Endothelial cell (in vitro differentiated cells): ENCODE measurements around the gene ITPR2. TPM values are rescaled to one million over a fixed set of nuclear protein-coding genes. Genes with fewer than 3 reads are reported as not detected.

ENCODE experiments used
- DNase-seq: peaks from one replicate; pipeline ENCODE4 v3.0.0; 2021; ENCODE audit warnings: low spot score
- H3K27ac Mint-ChIP-seq: one replicate; pipeline ENCODE4 v1.8.0; 2021; ENCODE audit warnings: mixed read lengths, inconsistent platforms; ENCODE audit not compliant: unreplicated experiment
- H3K27me3 Mint-ChIP-seq: one replicate; pipeline ENCODE4 v1.8.0; 2021; ENCODE audit warnings: mild to moderate bottlenecking, moderate library complexity, mixed read lengths, inconsistent platforms; ENCODE audit not compliant: unreplicated experiment
- H3K36me3 Mint-ChIP-seq: one replicate; pipeline ENCODE4 v1.8.0; 2021; ENCODE audit warnings: mild to moderate bottlenecking, low read depth, mixed read lengths, inconsistent platforms; ENCODE audit not compliant: unreplicated experiment
- H3K4me1 Mint-ChIP-seq: one replicate; pipeline ENCODE4 v1.8.0; 2021; ENCODE audit warnings: mild to moderate bottlenecking, mixed read lengths, inconsistent platforms; ENCODE audit not compliant: unreplicated experiment
- H3K4me3 Mint-ChIP-seq: one replicate; pipeline ENCODE4 v1.8.0; 2021; ENCODE audit warnings: mild to moderate bottlenecking, mixed read lengths, inconsistent platforms; ENCODE audit not compliant: unreplicated experiment
- H3K9me3 Mint-ChIP-seq: one replicate; pipeline ENCODE4 v1.8.0; 2021; ENCODE audit warnings: mixed read lengths, inconsistent platforms; ENCODE audit not compliant: unreplicated experiment
- total RNA-seq: library from RNA; stranded (reverse); fragmentation: NEBNext Ultra II Directional; extraction: Animal tissue kit (Norgen Biotek cat#: 25700); gene quantifications from one replicate; pipeline ENCODE4 v1.2.1, GENCODE V29; 2021; ENCODE audit not compliant: unreplicated experiment
- TF ChIP-seq, protein P1 (sequence below): fragments of 200-600 bp; sonication (generic); IDR thresholded peaks from one replicate; pipeline ENCODE4 v1.5.0; 2021; ENCODE audit warnings: antibody characterized with exemption; ENCODE audit not compliant: unreplicated experiment

Gene ITPR2
- total RNA-seq, 1 donor from 2014 or later = 33.8 TPM

- Mint-ChIP-seq H3K9me3 (no peaks in the 10 kb centered on the region), H3K27ac (no peak overlapping the region), H3K4me3 (no peak overlapping the region), H3K27me3 (no peaks in the 10 kb centered on the region), H3K36me3 (no peaks in the 10 kb centered on the region), H3K4me1 (peaks cover 9% of the 10 kb centered on the region)
- TF ChIP-seq, protein P1, sequence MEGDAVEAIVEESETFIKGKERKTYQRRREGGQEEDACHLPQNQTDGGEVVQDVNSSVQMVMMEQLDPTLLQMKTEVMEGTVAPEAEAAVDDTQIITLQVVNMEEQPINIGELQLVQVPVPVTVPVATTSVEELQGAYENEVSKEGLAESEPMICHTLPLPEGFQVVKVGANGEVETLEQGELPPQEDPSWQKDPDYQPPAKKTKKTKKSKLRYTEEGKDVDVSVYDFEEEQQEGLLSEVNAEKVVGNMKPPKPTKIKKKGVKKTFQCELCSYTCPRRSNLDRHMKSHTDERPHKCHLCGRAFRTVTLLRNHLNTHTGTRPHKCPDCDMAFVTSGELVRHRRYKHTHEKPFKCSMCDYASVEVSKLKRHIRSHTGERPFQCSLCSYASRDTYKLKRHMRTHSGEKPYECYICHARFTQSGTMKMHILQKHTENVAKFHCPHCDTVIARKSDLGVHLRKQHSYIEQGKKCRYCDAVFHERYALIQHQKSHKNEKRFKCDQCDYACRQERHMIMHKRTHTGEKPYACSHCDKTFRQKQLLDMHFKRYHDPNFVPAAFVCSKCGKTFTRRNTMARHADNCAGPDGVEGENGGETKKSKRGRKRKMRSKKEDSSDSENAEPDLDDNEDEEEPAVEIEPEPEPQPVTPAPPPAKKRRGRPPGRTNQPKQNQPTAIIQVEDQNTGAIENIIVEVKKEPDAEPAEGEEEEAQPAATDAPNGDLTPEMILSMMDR = peak; percentile 88
- DNase-seq = peak; percentile 72
Measured at GRCh38 chr12:26845057-26845666, 12.2 kb upstream of the ITPR2 start.

- H3K4me1 Mint-ChIP-seq = peaks cover 9% of the 10 kb centered on the region
Measured at GRCh38 chr12:26843311-26843710, 10.3 kb upstream of the ITPR2 start.

DNA sequence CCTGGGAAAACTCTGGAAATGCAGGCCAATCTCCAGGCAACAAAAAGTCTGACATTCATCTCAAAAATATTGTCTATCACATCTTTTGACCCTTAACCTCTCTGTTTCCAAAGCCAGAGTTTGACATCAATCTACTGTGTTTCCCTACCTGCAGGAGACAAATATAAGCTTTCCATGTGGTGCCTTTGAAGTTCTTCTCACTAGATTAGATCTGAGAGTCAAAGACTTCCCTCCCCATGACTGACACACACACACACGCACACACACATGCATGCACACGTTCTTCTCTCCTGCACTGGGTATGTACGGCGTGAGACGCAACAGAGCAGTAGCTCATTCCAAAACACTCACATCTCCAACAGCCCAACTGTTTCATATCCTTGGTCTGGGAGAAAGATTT lies 8.1 kb upstream of the ITPR2 start:
- Mint-ChIP-seq H3K9me3 (no peaks in the 10 kb centered on the region), H3K4me1 (peaks cover 4% of the 10 kb centered on the region), H3K27me3 (peaks cover 1% of the 10 kb centered on the region), H3K27ac (no peak overlapping the region), H3K4me3 (no peak overlapping the region), H3K36me3 (peaks cover 3% of the 10 kb centered on the region)
- no peak for DNase-seq
- TF ChIP-seq, protein P1 = no peak

More at GRCh38 chr12:26843311-26843710, 10.3 kb upstream of the ITPR2 start:
- Mint-ChIP-seq H3K27me3 (no peaks in the 10 kb centered on the region), H3K9me3 (no peaks in the 10 kb centered on the region), H3K4me3 (no peak overlapping the region), H3K36me3 (no peaks in the 10 kb centered on the region), H3K27ac (no peak overlapping the region)
- TF ChIP-seq, protein P1 = no peak
- no peak for DNase-seq

DNA sequence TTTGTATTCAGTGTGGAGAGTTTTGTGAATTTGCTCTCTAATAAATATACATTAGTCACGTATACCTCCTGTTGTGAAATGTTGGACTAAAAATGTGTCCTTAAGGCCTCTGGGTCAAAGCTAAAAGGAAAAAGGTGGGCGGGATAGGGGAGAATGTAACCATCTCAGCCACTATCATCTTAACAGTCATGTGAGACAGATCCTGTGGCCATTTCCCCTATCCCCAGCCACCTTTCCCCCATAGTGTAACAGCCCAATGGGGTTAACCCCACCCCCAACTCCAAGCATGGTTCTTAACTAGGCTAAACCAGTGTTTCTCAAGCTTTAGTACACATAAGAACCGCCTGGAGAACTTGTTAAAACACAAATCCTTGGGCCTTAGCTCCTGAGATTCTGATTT lies 6.5 kb upstream of the ITPR2 start:
- Mint-ChIP-seq H3K4me1 (peaks cover 3% of the 10 kb centered on the region), H3K9me3 (no peaks in the 10 kb centered on the region), H3K36me3 (peaks cover 3% of the 10 kb centered on the region), H3K27ac (no peak overlapping the region), H3K27me3 (peaks cover 3% of the 10 kb centered on the region), H3K4me3 (no peak overlapping the region)
- no peak for DNase-seq
- TF ChIP-seq, protein P1 = no peak

- peaks cover 3% of the 10 kb centered on the region for H3K27me3 Mint-ChIP-seq
- H3K4me3 Mint-ChIP-seq = no peak overlapping the region
- no peak overlapping the region for H3K27ac Mint-ChIP-seq
Measured at GRCh38 chr12:26838888-26839416, 6.0 kb upstream of the ITPR2 start.

More at GRCh38 chr12:26838888-26839416, 6.0 kb upstream of the ITPR2 start:
- peaks cover 3% of the 10 kb centered on the region for H3K36me3 Mint-ChIP-seq
- DNase-seq = no peak
- H3K4me1 Mint-ChIP-seq = peaks cover 6% of the 10 kb centered on the region
- no peaks in the 10 kb centered on the region for H3K9me3 Mint-ChIP-seq
- TF ChIP-seq, protein P1 = no peak
